ENCODE results near the gene SAMD8.

Gene SAMD8

GRCh38 chr10:75111365-75111906, at the start of gene SAMD8:
Gene SAMD8, plus strand, starts transcription at chr10:75111656. Its CDS starts 38,873 bp downstream, at chr10:75150529.
- peak; percentile 99 for DNase-seq

- no peak for DNase-seq
Observed at GRCh38 chr10:75061709-75062505, 49.5 kb upstream of the SAMD8 start.

GRCh38 chr10:75062506-75063299, 48.8 kb upstream of the SAMD8 start:
- no peak for DNase-seq

GRCh38 chr10:75063461-75064230, 47.8 kb upstream of the SAMD8 start:
- DNase-seq, result no peak

GRCh38 chr10:75065076-75065475, 46.4 kb upstream of the SAMD8 start:
- DNase-seq, result no peak

- no peak for DNase-seq
Observed at GRCh38 chr10:75066271-75066670, 45.2 kb upstream of the SAMD8 start.

- no peak for DNase-seq
Observed at GRCh38 chr10:75067272-75067671, 44.2 kb upstream of the SAMD8 start.

- DNase-seq, result no peak
Observed at GRCh38 chr10:75068523-75068922, 42.9 kb upstream of the SAMD8 start.

- no peak for DNase-seq
Observed at GRCh38 chr10:75070476-75070875, 41.0 kb upstream of the SAMD8 start.

GRCh38 chr10:75070961-75071428, 40.5 kb upstream of the SAMD8 start:
- DNase-seq, result no peak

- no peak for DNase-seq
Observed at GRCh38 chr10:75071756-75072155, 39.7 kb upstream of the SAMD8 start.

- no peak for DNase-seq
Observed at GRCh38 chr10:75072727-75073126, 38.7 kb upstream of the SAMD8 start.

- DNase-seq, result no peak
Observed at GRCh38 chr10:75073442-75073841, 38.0 kb upstream of the SAMD8 start.

- no peak for DNase-seq
Observed at GRCh38 chr10:75074711-75075445, 36.6 kb upstream of the SAMD8 start.

GRCh38 chr10:75076348-75076747, 35.1 kb upstream of the SAMD8 start:
- DNase-seq, result no peak

- no peak for DNase-seq
Observed at GRCh38 chr10:75079436-75080083, 31.9 kb upstream of the SAMD8 start.

GRCh38 chr10:75080554-75080953, 30.9 kb upstream of the SAMD8 start:
- DNase-seq, result no peak

- DNase-seq, result no peak
Observed at GRCh38 chr10:75081379-75081778, 30.1 kb upstream of the SAMD8 start.

GRCh38 chr10:75083972-75084833, 27.3 kb upstream of the SAMD8 start:
- no peak for DNase-seq

- no peak for DNase-seq
Observed at GRCh38 chr10:75084834-75085384, 26.5 kb upstream of the SAMD8 start.
